AG10803 (cell line): Measurements from ENCODE around the gene RBM33.

Source experiments
- DNase-seq: peaks from one replicate; pipeline ENCODE4 v3.0.0; 2010; ENCODE audit warnings: low read depth
- H3K4me3 ChIP-seq: 2 replicates; pipeline ENCODE4 v1.5.1; 2011; ENCODE audit warnings: mild to moderate bottlenecking, low read length, control low read depth
- CTCF ChIP-seq: conservative IDR thresholded peaks from 2 replicates; pipeline ENCODE4 v1.5.1; 2011; ENCODE audit warnings: mild to moderate bottlenecking, low read length, control low read depth, inconsistent platforms

Gene RBM33

GRCh38 chr7:155701972-155702544, 57.6 kb downstream of the RBM33 start:
- H3K4me3 ChIP-seq = no peak overlapping the region
- TF ChIP-seq CTCF = no peak
- DNase-seq = no peak

- no peak overlapping the region for H3K4me3 ChIP-seq
- no peak for DNase-seq
- no peak for TF ChIP-seq CTCF
Measured at GRCh38 chr7:155702616-155703015, 58.2 kb downstream of the RBM33 start.

- no peak for TF ChIP-seq CTCF
- no peak overlapping the region for H3K4me3 ChIP-seq
- DNase-seq = no peak
Measured at GRCh38 chr7:155705623-155706360, 61.3 kb downstream of the RBM33 start.

- TF ChIP-seq CTCF = no peak
- DNase-seq = no peak
- no peak overlapping the region for H3K4me3 ChIP-seq
Measured at GRCh38 chr7:155706376-155706775, 61.9 kb downstream of the RBM33 start.

GRCh38 chr7:155709453-155709852, 65.0 kb downstream of the RBM33 start:
- no peak for TF ChIP-seq CTCF
- DNase-seq = no peak
- H3K4me3 ChIP-seq = no peak overlapping the region

GRCh38 chr7:155710031-155710430, 65.6 kb downstream of the RBM33 start:
- DNase-seq = no peak
- no peak overlapping the region for H3K4me3 ChIP-seq

More at GRCh38 chr7:155710031-155710430, 65.6 kb downstream of the RBM33 start:
- TF ChIP-seq CTCF = no peak
